Esophagus muscularis mucosa (tissue), 4 donors: ENCODE data around the gene TMEM53. TPM values are rescaled to one million over a fixed set of nuclear protein-coding genes. Genes with fewer than 3 reads are reported as not detected.
A peak's percentile ranks its signal among the peaks of the same experiment; 100 is the strongest.

Experiments used
- DNase-seq: peaks from one replicate; pipeline ENCODE4 v3.0.0-alpha.2; 2017; ENCODE audit errors: extremely low spot score
- H3K27ac ChIP-seq, 4 donors: fragments of 200-600 bp; sonication (generic); replicated peaks in 1 of 4; 1 replicate in 3 of 4; 2 replicates in 1 of 4; pipeline ENCODE4 v1.5.1; 2016 to 2019; ENCODE audit warnings: mild to moderate bottlenecking in 1 of 4
- H3K27me3 ChIP-seq, 4 donors: fragments of 200-600 bp; sonication (generic); one replicate each; pipeline versions ENCODE4 v1.5.1 to v1.6.0; 2016 to 2019
- H3K36me3 ChIP-seq, 4 donors: fragments of 200-600 bp; sonication (generic); one replicate each; pipeline ENCODE4 v1.5.1; 2016 to 2019
- H3K4me1 ChIP-seq, 4 donors: fragments of 200-600 bp; sonication (generic); one replicate each; pipeline ENCODE4 v1.5.1; 2016 to 2019
- H3K4me3 ChIP-seq, 4 donors: fragments of 200-600 bp; sonication (generic); 1 replicate in 2 of 4; 2 replicates in 2 of 4; pipeline ENCODE4 v1.5.1; 2016 to 2019; ENCODE audit warnings: mild to moderate bottlenecking in 4 of 4, moderate library complexity in 1 of 4
- H3K9me3 ChIP-seq, 4 donors: fragments of 200-600 bp; sonication (generic); 1 replicate in 3 of 4; 2 replicates in 1 of 4; pipeline ENCODE4 v1.5.1; 2016 to 2019
- CTCF ChIP-seq, 3 experiments: fragments of 200-600 bp in 2 of 3; fragments of 450-650 bp in 1 of 3; sonication (generic) in 2 of 3; IDR thresholded peaks; one replicate each; pipeline ENCODE4 v1.5.1; 2017 to 2019; ENCODE audit warnings: antibody characterized with exemption in 3 of 3, mild to moderate bottlenecking in 2 of 3, moderate library complexity in 1 of 3
- EP300 ChIP-seq: sonication (generic); formaldehyde crosslinking; IDR thresholded peaks from one replicate; pipeline ENCODE4 v1.6.1; 2017; ENCODE audit warnings: antibody characterized with exemption
- POLR2A ChIP-seq: fragments of 450-650 bp; IDR thresholded peaks from one replicate; pipeline ENCODE4 v1.6.1; 2017; ENCODE audit warnings: antibody characterized with exemption, moderate library complexity, mild to moderate bottlenecking, low read depth
- POLR2AphosphoS5 ChIP-seq, 2 donors: sonication (generic); formaldehyde crosslinking; IDR thresholded peaks; one replicate each; pipeline ENCODE4 v1.6.1; 2017; ENCODE audit warnings: antibody characterized with exemption in 2 of 2
- WGBS: methylation state at CpG from one replicate; pipeline ENCODE4 v1.1.5; 2018; 5-methylcytosine and 5-hydroxymethylcytosine counted together
- intact Hi-C: fragments of 100-400 bp; cut with DNase I; formaldehyde crosslinking; loops from one replicate; pipeline ENCODE4 v1.15.1; 2023
- total RNA-seq, 4 donors: library from RNA; depleted of rRNA; stranded (reverse); fragments of >200 nt; gene quantifications; one replicate each; pipeline versions ENCODE4 v1.1.0 to v1.2.1, GENCODE V29; 2016

The TMEM53 gene
- total RNA-seq, 4 donors from 2014 or later: 4.5 to 7.0 (median 5.7) TPM

- Histone ChIP-seq H3K4me1 (peaks cover 16 to 43% (median 38%) of the 10 kb centered on the region in 4 donors), H3K27me3 (no peaks in the 10 kb centered on the region), H3K4me3 (no peak overlapping the region), H3K36me3 (peaks cover 20 to 87% (median 78%) of the 10 kb centered on the region in 4 donors), H3K9me3 (no peaks in the 10 kb centered on the region), H3K27ac (no peak overlapping the region)
- no peak for TF ChIP-seq POLR2AphosphoS5 (IDR thresholded peaks at IDR 0.05)
- TF ChIP-seq EP300: no peak
- no peak for TF ChIP-seq POLR2A
- no peak for TF ChIP-seq CTCF (IDR thresholded peaks at IDR 0.05)
- 89% methylated on average over 13 of the region's 13 CpGs for WGBS
- no peak for DNase-seq
- intact Hi-C loops: no loop called here
These were observed 25.6 kb downstream of the TMEM53 start for GRCh38 chr1:44648529-44649250.

GRCh38 chr1:44647896-44648295 lies 26.4 kb downstream of the TMEM53 start:
- no peak for DNase-seq
- intact Hi-C loops: no loop called here
- 84% methylated on average over 2 of the region's 2 CpGs for WGBS
- Histone ChIP-seq H3K4me3 (no peak overlapping the region), H3K4me1 (peaks cover 24 to 48% (median 46%) of the 10 kb centered on the region in 4 donors), H3K27ac (peak overlapping the region in 2 of 4 donors; percentile 90 to 91), H3K9me3 (no peaks in the 10 kb centered on the region), H3K36me3 (peaks cover 20 to 89% (median 80%) of the 10 kb centered on the region in 4 donors), H3K27me3 (no peaks in the 10 kb centered on the region)
- TF ChIP-seq POLR2A (no peak), CTCF (IDR thresholded peaks at IDR 0.05) (no peak), EP300 (no peak)

GRCh38 chr1:44646261-44647110 lies 27.8 kb downstream of the TMEM53 start:
- H3K27ac ChIP-seq: peak overlapping the region; percentile 87 to 92 (median 90)
- WGBS: 69% methylated on average over 27 of the region's 28 CpGs
- no peak for DNase-seq

GRCh38 chr1:44645476-44646244 lies 28.6 kb downstream of the TMEM53 start:
- H3K9me3 ChIP-seq: no peaks in the 10 kb centered on the region
- no peaks in the 10 kb centered on the region for H3K27me3 ChIP-seq
- H3K4me3 ChIP-seq: peak overlapping the region; percentile 10 to 33 (median 18)
- peaks cover 18 to 98% (median 84%) of the 10 kb centered on the region in 4 donors for H3K36me3 ChIP-seq
- no peak for TF ChIP-seq CTCF (IDR thresholded peaks at IDR 0.05)
- no peak for TF ChIP-seq POLR2A
- TF ChIP-seq EP300: no peak
- peak; percentile 57 to 62 for TF ChIP-seq POLR2AphosphoS5 (IDR thresholded peaks at IDR 0.05)
- intact Hi-C loops: no loop called here
- DNase-seq: no peak
- 36% methylated on average over 8 of the region's 18 CpGs for WGBS
- peaks cover 37 to 65% (median 63%) of the 10 kb centered on the region in 4 donors for H3K4me1 ChIP-seq
- H3K27ac ChIP-seq: peak overlapping the region; percentile 87 to 92 (median 90)

More at GRCh38 chr1:44646261-44647110, 27.8 kb downstream of the TMEM53 start:
- H3K9me3 ChIP-seq: no peaks in the 10 kb centered on the region
- H3K27me3 ChIP-seq: no peaks in the 10 kb centered on the region
- H3K4me3 ChIP-seq: peak overlapping the region; percentile 10 to 33 (median 18)
- TF ChIP-seq EP300: no peak
- TF ChIP-seq POLR2AphosphoS5 (IDR thresholded peaks at IDR 0.05): peak; percentile 55 to 56
- intact Hi-C loops: no loop called here
- peaks cover 37 to 58% (median 57%) of the 10 kb centered on the region in 4 donors for H3K4me1 ChIP-seq
- H3K36me3 ChIP-seq: peaks cover 20 to 98% (median 85%) of the 10 kb centered on the region in 4 donors
